DOHH2 (cell line): ENCODE data around the gene TSC1.
A peak's percentile ranks its signal among the peaks of the same experiment; 100 is the strongest.

Experiments used
- H3F3A ChIP-seq: fragments of 200-600 bp; sonication (generic), shearing (Covaris generic); 2 replicates; pipeline ENCODE4 v1.6.0; 2016; ENCODE audit warnings: antibody characterized with exemption, mild to moderate bottlenecking; ENCODE audit not compliant: control insufficient read depth, insufficient read depth
- H3K27ac ChIP-seq: fragments of 200-600 bp; sonication (generic); 2 replicates; pipeline ENCODE4 v1.5.1; 2014; ENCODE audit warnings: low read depth, mild to moderate bottlenecking, low read length, moderate library complexity
- H3K27me3 ChIP-seq: fragments of 200-600 bp; sonication (generic); 2 replicates; pipeline ENCODE4 v1.6.1; 2014; ENCODE audit warnings: mild to moderate bottlenecking, low read length, mixed read lengths; ENCODE audit not compliant: control insufficient read depth
- H3K36me3 ChIP-seq: fragments of 200-600 bp; sonication (generic); 2 replicates; pipeline ENCODE4 v1.6.1; 2014; ENCODE audit warnings: mild to moderate bottlenecking, low read length, moderate library complexity, mixed read lengths; ENCODE audit not compliant: control insufficient read depth
- H3K4me1 ChIP-seq: fragments of 200-600 bp; sonication (generic); 2 replicates; pipeline ENCODE4 v1.6.1; 2014; ENCODE audit warnings: mild to moderate bottlenecking, low read length, mixed read lengths; ENCODE audit not compliant: control insufficient read depth
- H3K4me2 ChIP-seq: fragments of 200-600 bp; sonication (generic); 2 replicates; pipeline ENCODE4 v1.6.0; 2014; ENCODE audit warnings: mild to moderate bottlenecking, low read length, moderate library complexity
- H3K4me3 ChIP-seq: fragments of 200-600 bp; sonication (generic); 2 replicates; pipeline ENCODE4 v1.5.1; 2014; ENCODE audit warnings: mild to moderate bottlenecking, low read length, mixed read lengths
- H3K79me2 ChIP-seq: fragments of 200-600 bp; sonication (generic); 2 replicates; pipeline ENCODE4 v1.6.1; 2014; ENCODE audit warnings: mild to moderate bottlenecking, low read length, mixed read lengths; ENCODE audit not compliant: control insufficient read depth
- H3K9me2 ChIP-seq: fragments of 200-600 bp; sonication (generic); replicated peaks from 2 replicates; pipeline ENCODE4 v1.6.1; 2014; ENCODE audit warnings: mild to moderate bottlenecking, low read length, mixed read lengths; ENCODE audit not compliant: control insufficient read depth
- H3K9me3 ChIP-seq: fragments of 200-600 bp; sonication (generic); 2 replicates; pipeline ENCODE4 v1.6.1; 2014; ENCODE audit warnings: antibody characterized with exemption, low read length, mixed read lengths; ENCODE audit not compliant: control insufficient read depth, insufficient read depth
- H4K20me1 ChIP-seq: fragments of 200-600 bp; sonication (generic); 2 replicates; pipeline ENCODE4 v1.6.0; 2014; ENCODE audit warnings: low read depth, mild to moderate bottlenecking, antibody characterized with exemption, low read length, moderate library complexity; ENCODE audit not compliant: control insufficient read depth, insufficient read depth
- CTCF ChIP-seq: fragments of 200-600 bp; sonication (generic); IDR thresholded peaks from one replicate; pipeline ENCODE4 v1.5.1; 2014; ENCODE audit warnings: antibody characterized with exemption, mild to moderate bottlenecking, low read depth, low read length; ENCODE audit not compliant: poor library complexity, severe bottlenecking
- EZH2phosphoT487 ChIP-seq: fragments of 200-600 bp; sonication (generic); IDR thresholded peaks from 2 replicates; pipeline ENCODE4 v1.6.1; 2017; ENCODE audit warnings: borderline replicate concordance, mild to moderate bottlenecking, antibody characterized with exemption, low read length, moderate library complexity, mixed read lengths

Gene TSC1

GRCh38 chr9:132944294-132945185 is at the start of gene TSC1:
Gene TSC1 (minus strand): TSS chr9:132944616. CDS start chr9:132928872, 15,744 bp downstream.
- Histone ChIP-seq H3K79me2 (peaks cover 46% of the 10 kb centered on the region), H3K36me3 (peaks cover 37% of the 10 kb centered on the region), H3K4me3 (peak within 1 kb of the TSS; percentile 93), H3K27ac (peak within 1 kb of the TSS; percentile 98), H3K4me1 (peaks cover 72% of the 10 kb centered on the region), H3K9me3 (no peaks in the 10 kb centered on the region), H3K4me2 (peak within 1 kb of the TSS; percentile 93), H3K27me3 (no peaks in the 10 kb centered on the region), H4K20me1 (peaks cover 3% of the 10 kb centered on the region; the same call in 1 of the 2 replicates), H3F3A (peaks cover 18% of the 10 kb centered on the region), H3K9me2 (no peaks in the 10 kb centered on the region)
- TF ChIP-seq CTCF (no peak), EZH2phosphoT487 (no peak)

DNA sequence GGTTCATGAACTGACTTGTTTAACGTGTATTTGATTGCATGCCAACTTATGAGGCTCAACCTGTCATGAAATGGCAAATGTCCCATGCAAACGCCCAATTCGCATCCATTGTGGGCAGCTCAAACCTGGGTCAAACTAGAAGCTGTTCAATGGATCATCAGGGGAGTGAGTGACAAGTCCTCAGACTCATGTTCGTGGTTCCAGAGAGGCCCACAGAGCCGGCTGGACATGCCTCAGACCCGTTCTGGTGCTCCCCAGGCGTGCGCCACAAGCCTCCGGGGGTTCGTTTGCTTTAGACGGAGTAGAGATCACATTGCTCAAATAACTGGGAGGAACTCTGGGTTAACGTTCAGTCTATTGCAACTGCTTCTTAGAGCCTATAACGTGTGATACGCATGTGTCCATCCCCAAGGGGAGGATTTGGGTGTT is 49.1 kb upstream of the TSC1 start:
- Histone ChIP-seq H3K36me3 (peaks cover 9% of the 10 kb centered on the region), H4K20me1 (no peaks in the 10 kb centered on the region), H3K27ac (no peak overlapping the region), H3K27me3 (peaks cover 5% of the 10 kb centered on the region; the same call in 1 of the 2 replicates), H3K4me1 (peaks cover 40% of the 10 kb centered on the region), H3K9me3 (no peaks in the 10 kb centered on the region), H3K79me2 (no peaks in the 10 kb centered on the region), H3K9me2 (no peaks in the 10 kb centered on the region), H3F3A (no peaks in the 10 kb centered on the region), H3K4me3 (no peak overlapping the region), H3K4me2 (no peak overlapping the region)
- TF ChIP-seq EZH2phosphoT487 = no peak
- TF ChIP-seq CTCF = no peak

DNA sequence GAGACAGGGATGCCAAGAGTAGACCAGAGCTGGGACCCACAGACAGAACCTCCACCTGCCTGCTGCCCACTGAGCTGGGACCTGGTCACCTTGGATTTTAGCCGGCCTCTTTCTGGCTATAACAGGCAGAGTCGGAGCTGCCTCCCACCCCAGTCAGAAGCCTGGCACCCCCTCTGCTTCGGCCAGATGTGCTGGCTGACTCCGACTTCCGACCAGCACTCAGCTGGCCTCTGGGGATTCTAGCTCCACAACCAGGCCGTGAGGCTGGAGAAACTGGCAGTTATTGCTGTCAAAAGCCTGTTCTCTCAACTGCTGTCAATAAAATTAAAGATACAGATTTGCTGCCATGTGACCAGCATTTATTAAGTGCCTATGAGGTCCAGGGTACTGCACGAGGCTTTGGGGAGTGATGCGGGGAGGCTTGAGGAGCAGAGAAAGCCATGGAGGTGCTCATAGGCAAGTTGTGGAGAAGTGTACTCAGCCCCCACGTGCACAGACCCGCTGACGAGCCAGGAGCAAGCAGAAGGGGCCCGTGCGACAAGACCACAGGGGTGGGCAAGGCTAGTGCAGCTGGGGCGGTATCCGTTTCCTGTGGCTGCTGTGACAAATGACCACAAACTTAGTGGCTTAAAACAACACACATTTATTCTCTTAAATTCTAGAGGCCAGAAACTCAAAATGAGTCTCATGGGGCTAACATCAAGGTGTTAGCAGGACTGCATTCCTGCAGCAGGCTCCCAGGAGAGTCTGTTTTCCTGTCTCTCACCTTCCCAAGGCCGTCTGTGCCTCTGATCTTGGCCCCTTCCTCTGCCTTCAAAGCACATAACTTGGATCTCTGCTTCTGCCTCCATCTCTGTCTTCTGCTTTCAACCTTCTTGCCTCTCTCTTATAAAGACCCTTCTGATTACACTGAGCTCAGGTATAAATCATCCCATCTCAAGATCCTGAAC is 47.2 kb upstream of the TSC1 start:
- Histone ChIP-seq H3K4me1 (peaks cover 40% of the 10 kb centered on the region), H3K27ac (peak overlapping the region; percentile 44), H3K79me2 (no peaks in the 10 kb centered on the region), H3K9me3 (no peaks in the 10 kb centered on the region), H4K20me1 (no peaks in the 10 kb centered on the region), H3K27me3 (peaks cover 3% of the 10 kb centered on the region; the same call in 1 of the 2 replicates), H3K9me2 (no peaks in the 10 kb centered on the region), H3K4me3 (peak overlapping the region; percentile 25; the same call in 1 of the 2 replicates), H3K36me3 (peaks cover 9% of the 10 kb centered on the region), H3F3A (no peaks in the 10 kb centered on the region), H3K4me2 (peak overlapping the region; percentile 47)
- TF ChIP-seq CTCF (no peak), EZH2phosphoT487 (no peak)
